ENCODE results near the gene LTBP1. TPM values are rescaled to one million over a fixed set of nuclear protein-coding genes. Genes with fewer than 3 reads are reported as not detected.

Gene LTBP1
- total and polyA plus RNA-seq, 2 experiments from 2014 or later: 157 to 211 TPM

- no peak for DNase-seq
Measured at GRCh38 chr2:33301355-33301754, 354.6 kb downstream of the LTBP1 start.

GRCh38 chr2:33302348-33302747, 355.6 kb downstream of the LTBP1 start:
- Histone ChIP-seq H3K79me2 (ENCODE audit: insufficient read depth) (no peaks in the 10 kb centered on the region), H3K36me3 (ENCODE audit: low read depth) (0 out of 2 replicates have a peak, but pooled peaks cover 6% of the 10 kb centered on the region), H3K4me1 (ENCODE audit: insufficient read depth) (peaks cover 15% of the 10 kb centered on the region), H3K27ac (no peak overlapping the region), H3K27me3 (replicated peaks; ENCODE audit: insufficient read depth) (no peaks in the 10 kb centered on the region), H3F3A (ENCODE audit: insufficient read depth) (peaks cover 17% of the 10 kb centered on the region), H4K20me1 (ENCODE audit: insufficient read depth) (no peaks in the 10 kb centered on the region), H3K4me3 (no peak overlapping the region), H3K9me3 (ENCODE audit: low read depth) (no peaks in the 10 kb centered on the region), H2AFZ (no peak overlapping the region), H3K9me2 (ENCODE audit: insufficient read depth) (no peaks in the 10 kb centered on the region), H3K4me2 (ENCODE audit: unreplicated experiment) (no peak overlapping the region), H3K9ac (no peak overlapping the region)
- 72 to 79% methylated on average over 2 of the region's 2 CpGs for WGBS, 2 experiments (ENCODE audit: low coverage in 1 of 2, low lambda C conversion rate in 2 of 2, missing lambda C conversion rate in 2 of 2)
- no peak for TF ChIP-seq EZH2phosphoT487 (IDR thresholded peaks at IDR 0.05; ENCODE audit: insufficient read depth, low read depth)
- TF ChIP-seq EZH2 (IDR thresholded peaks at IDR 0.05; ENCODE audit: insufficient read depth, poor library complexity, severe bottlenecking): no peak
- in situ Hi-C loops (cut with MboI): no loop called here
- no peak for DNase-seq

More at GRCh38 chr2:33301355-33301754, 354.6 kb downstream of the LTBP1 start:
- Histone ChIP-seq H3K4me1 (ENCODE audit: insufficient read depth) (peaks cover 15% of the 10 kb centered on the region), H3F3A (ENCODE audit: insufficient read depth) (peaks cover 17% of the 10 kb centered on the region), H4K20me1 (ENCODE audit: insufficient read depth) (no peaks in the 10 kb centered on the region), H3K27ac (no peak overlapping the region), H3K4me3 (no peak overlapping the region), H3K9me3 (ENCODE audit: low read depth) (no peaks in the 10 kb centered on the region), H3K27me3 (replicated peaks; ENCODE audit: insufficient read depth) (no peaks in the 10 kb centered on the region), H3K36me3 (ENCODE audit: low read depth) (0 out of 2 replicates have a peak, but pooled peaks cover 3% of the 10 kb centered on the region), H3K79me2 (ENCODE audit: insufficient read depth) (no peaks in the 10 kb centered on the region), H2AFZ (no peak overlapping the region), H3K9me2 (ENCODE audit: insufficient read depth) (no peaks in the 10 kb centered on the region), H3K9ac (no peak overlapping the region), H3K4me2 (ENCODE audit: unreplicated experiment) (no peak overlapping the region)
- TF ChIP-seq EZH2phosphoT487 (IDR thresholded peaks at IDR 0.05; ENCODE audit: insufficient read depth, low read depth): no peak
- TF ChIP-seq EZH2 (IDR thresholded peaks at IDR 0.05; ENCODE audit: insufficient read depth, poor library complexity, severe bottlenecking): no peak
- 86 to 90% methylated on average over 3 of the region's 3 CpGs for WGBS, 2 experiments (ENCODE audit: low coverage in 1 of 2, low lambda C conversion rate in 2 of 2, missing lambda C conversion rate in 2 of 2)
- in situ Hi-C loops (cut with MboI): no loop called here

- Histone ChIP-seq H2AFZ (no peak overlapping the region), H3K36me3 (ENCODE audit: low read depth) (0 out of 2 replicates have a peak, but pooled peaks cover 15% of the 10 kb centered on the region), H3K79me2 (ENCODE audit: insufficient read depth) (no peaks in the 10 kb centered on the region), H3K4me1 (ENCODE audit: insufficient read depth) (no peaks in the 10 kb centered on the region), H3K9ac (no peak overlapping the region), H3K4me3 (no peak overlapping the region), H3F3A (ENCODE audit: insufficient read depth) (peaks cover 6% of the 10 kb centered on the region; the same call in 1 of the 2 replicates), H4K20me1 (ENCODE audit: insufficient read depth) (no peaks in the 10 kb centered on the region), H3K27me3 (replicated peaks; ENCODE audit: insufficient read depth) (no peaks in the 10 kb centered on the region), H3K9me2 (ENCODE audit: insufficient read depth) (no peaks in the 10 kb centered on the region), H3K27ac (no peak overlapping the region), H3K4me2 (ENCODE audit: unreplicated experiment) (no peak overlapping the region), H3K9me3 (ENCODE audit: low read depth) (no peaks in the 10 kb centered on the region)
- TF ChIP-seq EZH2phosphoT487 (IDR thresholded peaks at IDR 0.05; ENCODE audit: insufficient read depth, low read depth): no peak
- TF ChIP-seq EZH2 (IDR thresholded peaks at IDR 0.05; ENCODE audit: insufficient read depth, poor library complexity, severe bottlenecking): no peak
- DNase-seq: no peak
- WGBS, 2 experiments (ENCODE audit: low coverage in 1 of 2, low lambda C conversion rate in 2 of 2, missing lambda C conversion rate in 2 of 2): 72 to 74% methylated on average over 10 of the region's 10 CpGs
- in situ Hi-C loops (cut with MboI): no loop called here
Measured at GRCh38 chr2:33304032-33304864, 357.5 kb downstream of the LTBP1 start.

GRCh38 chr2:33307659-33308270, 361.0 kb downstream of the LTBP1 start:
- WGBS, 2 experiments (ENCODE audit: low coverage in 1 of 2, low lambda C conversion rate in 2 of 2, missing lambda C conversion rate in 2 of 2): 59 to 69% methylated on average over 9 of the region's 9 CpGs
- Histone ChIP-seq H3K27ac (no peak overlapping the region), H3K9me2 (ENCODE audit: insufficient read depth) (no peaks in the 10 kb centered on the region), H3K9me3 (ENCODE audit: low read depth) (no peaks in the 10 kb centered on the region), H3K36me3 (ENCODE audit: low read depth) (peaks cover 18% of the 10 kb centered on the region), H3K79me2 (ENCODE audit: insufficient read depth) (no peaks in the 10 kb centered on the region), H3F3A (ENCODE audit: insufficient read depth) (peaks cover 17% of the 10 kb centered on the region; the same call in 1 of the 2 replicates), H3K4me2 (ENCODE audit: unreplicated experiment) (no peak overlapping the region), H3K4me3 (no peak overlapping the region), H3K27me3 (replicated peaks; ENCODE audit: insufficient read depth) (no peaks in the 10 kb centered on the region), H3K4me1 (ENCODE audit: insufficient read depth) (peaks cover 15% of the 10 kb centered on the region), H3K9ac (no peak overlapping the region), H2AFZ (no peak overlapping the region), H4K20me1 (ENCODE audit: insufficient read depth) (no peaks in the 10 kb centered on the region)
- in situ Hi-C loops (cut with MboI): no loop called here
- TF ChIP-seq EZH2phosphoT487 (IDR thresholded peaks at IDR 0.05; ENCODE audit: insufficient read depth, low read depth): no peak
- TF ChIP-seq EZH2 (IDR thresholded peaks at IDR 0.05; ENCODE audit: insufficient read depth, poor library complexity, severe bottlenecking): no peak
- DNase-seq: no peak
